H1 (cell line): ENCODE results near the gene MKKS.

Source experiments
- BCL11A ChIP-seq, 2 experiments: IDR thresholded peaks; one replicate each; pipeline ENCODE4 v1.6.1; 2011; ENCODE audit warnings: low read depth in 2 of 2, low read length in 2 of 2, mild to moderate bottlenecking in 2 of 2
- EP300 ChIP-seq, 2 experiments: IDR thresholded peaks; 1 replicate in 1 of 2; 2 replicates in 1 of 2; pipeline ENCODE4 v1.6.1; 2011 to 2012; ENCODE audit warnings: low read depth in 2 of 2, low read length in 2 of 2, mild to moderate bottlenecking in 2 of 2, borderline replicate concordance in 1 of 2, inconsistent platforms in 1 of 2, moderate library complexity in 1 of 2
- EZH2 ChIP-seq: fragments of 200-600 bp; sonication (generic); IDR thresholded peaks from 2 replicates; pipeline ENCODE4 v1.7.1; 2012; ENCODE audit warnings: low read depth, mild to moderate bottlenecking, moderate library complexity, low read length, inconsistent platforms; ENCODE audit not compliant: severe bottlenecking
- GTF2F1 ChIP-seq: IDR thresholded peaks from 2 replicates; pipeline ENCODE4 v1.6.1; 2012; ENCODE audit warnings: low read depth, low read length, improper control_type of control experiment, borderline replicate concordance
- JUND ChIP-seq: IDR thresholded peaks from 2 replicates; pipeline ENCODE4 v1.6.1; 2011; ENCODE audit warnings: mild to moderate bottlenecking, improper control_type of control experiment, low read length
- KDM5A ChIP-seq: fragments of 200-600 bp; IDR thresholded peaks from 2 replicates; pipeline ENCODE4 v1.7.1; 2012; ENCODE audit warnings: mild to moderate bottlenecking, low read length, inconsistent platforms, mixed read lengths
- POLR2A ChIP-seq, 2 experiments: IDR thresholded peaks; 1 replicate in 1 of 2; 2 replicates in 1 of 2; pipeline ENCODE4 v1.6.1; 2011; ENCODE audit warnings: low read depth in 2 of 2, low read length in 2 of 2, mild to moderate bottlenecking in 2 of 2; ENCODE audit errors: control extremely low read depth in 1 of 2
- POLR2AphosphoS5 ChIP-seq: IDR thresholded peaks from 2 replicates; pipeline ENCODE4 v1.6.1; 2011; ENCODE audit warnings: low read depth, low read length
- RAD21 ChIP-seq, 2 experiments: IDR thresholded peaks in 1 of 2; conservative IDR thresholded peaks in 1 of 2; 2 replicates each; pipeline ENCODE4 v1.6.1; 2011; ENCODE audit warnings: low read depth in 2 of 2, low read length in 2 of 2, improper control_type of control experiment in 1 of 2, inconsistent platforms in 1 of 2, mild to moderate bottlenecking in 1 of 2, moderate library complexity in 1 of 2
- SP2 ChIP-seq: IDR thresholded peaks from 2 replicates; pipeline ENCODE4 v1.6.1; 2012; ENCODE audit warnings: mild to moderate bottlenecking, low read length, inconsistent platforms
- TAF1 ChIP-seq: IDR thresholded peaks from 2 replicates; pipeline ENCODE4 v1.6.1; 2011; ENCODE audit warnings: mild to moderate bottlenecking, low read depth, low read length
- TF ChIP-seq, protein P1 (sequence below), 3 experiments: IDR thresholded peaks; 1 replicate in 2 of 3; 2 replicates in 1 of 3; pipeline versions ENCODE4 v1.5.1 to v1.6.1; 2011; ENCODE audit warnings: low read length in 3 of 3, mild to moderate bottlenecking in 3 of 3, inconsistent platforms in 2 of 3, low read depth in 1 of 3, moderate library complexity in 1 of 3; ENCODE audit not compliant: insufficient read depth in 1 of 3; ENCODE audit errors: control extremely low read depth in 1 of 3

DNA sequence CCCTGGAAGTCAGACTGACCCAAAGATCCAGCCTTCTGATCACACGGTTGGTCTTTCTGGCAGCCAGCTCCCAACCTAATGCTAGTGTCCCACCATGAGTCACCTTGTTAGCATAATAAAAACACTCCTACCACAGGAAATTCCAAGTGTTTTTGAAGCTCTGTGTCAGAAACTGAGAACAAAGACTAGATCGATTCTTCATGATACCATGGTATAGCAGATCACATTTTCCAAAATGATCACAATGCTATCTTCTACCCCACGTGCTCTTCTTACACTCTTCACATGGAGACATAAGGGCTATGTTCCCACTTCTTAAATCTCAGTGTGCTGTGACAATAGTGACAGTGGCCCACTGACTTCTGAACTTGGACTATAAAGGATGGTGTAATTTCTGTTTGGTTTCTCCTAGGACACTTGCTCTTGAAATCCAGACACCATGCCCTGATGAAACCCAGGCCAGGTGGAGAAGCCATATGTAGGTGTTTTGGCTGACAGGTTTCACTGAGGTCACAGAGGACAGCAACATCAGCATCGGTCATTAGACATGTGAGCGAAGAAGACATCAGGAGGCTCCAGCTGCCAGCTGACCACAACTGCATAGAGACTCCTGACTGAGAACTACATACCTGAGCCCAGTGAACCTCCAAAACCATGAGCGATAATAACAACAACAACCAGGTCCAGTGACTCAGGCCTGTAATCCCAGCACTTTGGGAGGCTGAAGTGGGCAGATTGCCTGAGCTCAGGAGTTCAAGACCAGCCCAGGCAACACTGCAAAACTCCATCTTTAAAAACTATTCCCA is 57.5 kb downstream of the MKKS start:
- TF ChIP-seq, protein P1, sequence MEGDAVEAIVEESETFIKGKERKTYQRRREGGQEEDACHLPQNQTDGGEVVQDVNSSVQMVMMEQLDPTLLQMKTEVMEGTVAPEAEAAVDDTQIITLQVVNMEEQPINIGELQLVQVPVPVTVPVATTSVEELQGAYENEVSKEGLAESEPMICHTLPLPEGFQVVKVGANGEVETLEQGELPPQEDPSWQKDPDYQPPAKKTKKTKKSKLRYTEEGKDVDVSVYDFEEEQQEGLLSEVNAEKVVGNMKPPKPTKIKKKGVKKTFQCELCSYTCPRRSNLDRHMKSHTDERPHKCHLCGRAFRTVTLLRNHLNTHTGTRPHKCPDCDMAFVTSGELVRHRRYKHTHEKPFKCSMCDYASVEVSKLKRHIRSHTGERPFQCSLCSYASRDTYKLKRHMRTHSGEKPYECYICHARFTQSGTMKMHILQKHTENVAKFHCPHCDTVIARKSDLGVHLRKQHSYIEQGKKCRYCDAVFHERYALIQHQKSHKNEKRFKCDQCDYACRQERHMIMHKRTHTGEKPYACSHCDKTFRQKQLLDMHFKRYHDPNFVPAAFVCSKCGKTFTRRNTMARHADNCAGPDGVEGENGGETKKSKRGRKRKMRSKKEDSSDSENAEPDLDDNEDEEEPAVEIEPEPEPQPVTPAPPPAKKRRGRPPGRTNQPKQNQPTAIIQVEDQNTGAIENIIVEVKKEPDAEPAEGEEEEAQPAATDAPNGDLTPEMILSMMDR (IDR thresholded peaks at IDR 0.05; ENCODE audit: control extremely low read depth in 1 of 3, insufficient read depth in 1 of 3, low read depth in 1 of 3, low read length in 3 of 3), result no peak
- TF ChIP-seq POLR2AphosphoS5 (no peak), KDM5A (no peak), BCL11A (IDR thresholded peaks at IDR 0.05; ENCODE audit: low read depth in 2 of 2, low read length in 2 of 2) (no peak), JUND (no peak), POLR2A (IDR thresholded peaks at IDR 0.05; ENCODE audit: control extremely low read depth in 1 of 2, low read depth in 2 of 2, low read length in 2 of 2) (no peak), GTF2F1 (no peak), TAF1 (no peak), EZH2 (no peak), RAD21 (IDR thresholded peaks at IDR 0.05 in 1 of 2, conservative IDR thresholded peaks at IDR 0.05 in 1 of 2; ENCODE audit: low read depth in 2 of 2, low read length in 2 of 2) (no peak), EP300 (IDR thresholded peaks at IDR 0.05; ENCODE audit: borderline replicate concordance in 1 of 2, low read depth in 2 of 2, low read length in 2 of 2) (no peak), SP2 (no peak)
